ENCODE data around the gene HTATIP2. TPM values are rescaled to one million over a fixed set of nuclear protein-coding genes. Genes with fewer than 3 reads are reported as not detected.

Gene HTATIP2
- total and polyA plus RNA-seq, 4 donors = 16.5 to 93.6 (median 64.1) TPM

DNA sequence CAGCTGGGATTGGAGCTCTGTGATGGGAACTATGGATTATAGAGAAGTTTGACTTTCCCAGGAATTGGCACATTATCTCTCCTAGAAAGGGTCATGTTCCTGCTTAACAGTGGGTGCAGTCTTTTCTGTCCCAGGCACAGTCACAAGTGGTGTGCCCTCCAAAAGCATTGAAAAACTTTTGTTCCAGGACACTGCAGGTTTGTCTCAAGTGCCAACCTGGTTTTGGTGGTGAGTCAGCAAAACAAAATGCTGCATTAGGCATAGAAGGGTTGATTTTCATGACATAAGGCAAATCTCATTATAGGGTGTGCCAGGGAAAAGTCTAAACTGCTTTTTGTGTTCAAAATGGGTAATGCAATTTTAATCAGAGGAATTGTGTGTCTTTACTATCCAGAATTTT lies 4.9 kb downstream of the HTATIP2 start:
- Histone ChIP-seq H3K4me1 (ENCODE audit: control insufficient read depth in 4 of 4, insufficient read depth in 4 of 4, low read length in 3 of 4) (peaks cover 1 to 10% (median 8%) of the 10 kb centered on the region in 4 donors), H3K36me3 (ENCODE audit: control insufficient read depth in 4 of 4, insufficient read depth in 3 of 4, low read depth in 1 of 4, low read length in 3 of 4) (peaks cover 0 to 7% (median 1%) of the 10 kb centered on the region in 4 donors), H3K27me3 (ENCODE audit: control insufficient read depth in 4 of 4, insufficient read depth in 4 of 4, low read length in 3 of 4) (no peaks in the 10 kb centered on the region), H3K27ac (ENCODE audit: low read depth in 1 of 2, low read length in 2 of 2) (no peak overlapping the region), H3K9ac (ENCODE audit: low read depth in 1 of 2, low read length in 2 of 2) (no peak overlapping the region), H3K4me3 (ENCODE audit: low read depth in 1 of 3, low read length in 3 of 3) (no peak overlapping the region), H3K9me3 (ENCODE audit: control insufficient read depth in 4 of 4, low read length in 3 of 4) (no peaks in the 10 kb centered on the region)
- DNase-seq (ENCODE audit: low spot score) = no peak
- no peak for TF ChIP-seq RXRA (IDR thresholded peaks at IDR 0.05)
- no peak for TF ChIP-seq FOXA1 (IDR thresholded peaks at IDR 0.05)
- TF ChIP-seq NR2F2 (IDR thresholded peaks at IDR 0.05) = no peak
- TF ChIP-seq, protein P1, sequence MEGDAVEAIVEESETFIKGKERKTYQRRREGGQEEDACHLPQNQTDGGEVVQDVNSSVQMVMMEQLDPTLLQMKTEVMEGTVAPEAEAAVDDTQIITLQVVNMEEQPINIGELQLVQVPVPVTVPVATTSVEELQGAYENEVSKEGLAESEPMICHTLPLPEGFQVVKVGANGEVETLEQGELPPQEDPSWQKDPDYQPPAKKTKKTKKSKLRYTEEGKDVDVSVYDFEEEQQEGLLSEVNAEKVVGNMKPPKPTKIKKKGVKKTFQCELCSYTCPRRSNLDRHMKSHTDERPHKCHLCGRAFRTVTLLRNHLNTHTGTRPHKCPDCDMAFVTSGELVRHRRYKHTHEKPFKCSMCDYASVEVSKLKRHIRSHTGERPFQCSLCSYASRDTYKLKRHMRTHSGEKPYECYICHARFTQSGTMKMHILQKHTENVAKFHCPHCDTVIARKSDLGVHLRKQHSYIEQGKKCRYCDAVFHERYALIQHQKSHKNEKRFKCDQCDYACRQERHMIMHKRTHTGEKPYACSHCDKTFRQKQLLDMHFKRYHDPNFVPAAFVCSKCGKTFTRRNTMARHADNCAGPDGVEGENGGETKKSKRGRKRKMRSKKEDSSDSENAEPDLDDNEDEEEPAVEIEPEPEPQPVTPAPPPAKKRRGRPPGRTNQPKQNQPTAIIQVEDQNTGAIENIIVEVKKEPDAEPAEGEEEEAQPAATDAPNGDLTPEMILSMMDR (IDR thresholded peaks at IDR 0.05; ENCODE audit: low read depth, low read length, missing input control) = no peak
- TF ChIP-seq SP1 (IDR thresholded peaks at IDR 0.05) = no peak
- TF ChIP-seq TAF1 (conservative IDR thresholded peaks at IDR 0.05) = no peak
- TF ChIP-seq, protein P2, sequence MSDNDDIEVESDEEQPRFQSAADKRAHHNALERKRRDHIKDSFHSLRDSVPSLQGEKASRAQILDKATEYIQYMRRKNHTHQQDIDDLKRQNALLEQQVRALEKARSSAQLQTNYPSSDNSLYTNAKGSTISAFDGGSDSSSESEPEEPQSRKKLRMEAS (IDR thresholded peaks at IDR 0.05) = no peak
- no peak for TF ChIP-seq FOXA2 (IDR thresholded peaks at IDR 0.05)
- no peak for TF ChIP-seq YY1 (IDR thresholded peaks at IDR 0.05)
- TF ChIP-seq, protein P3, sequence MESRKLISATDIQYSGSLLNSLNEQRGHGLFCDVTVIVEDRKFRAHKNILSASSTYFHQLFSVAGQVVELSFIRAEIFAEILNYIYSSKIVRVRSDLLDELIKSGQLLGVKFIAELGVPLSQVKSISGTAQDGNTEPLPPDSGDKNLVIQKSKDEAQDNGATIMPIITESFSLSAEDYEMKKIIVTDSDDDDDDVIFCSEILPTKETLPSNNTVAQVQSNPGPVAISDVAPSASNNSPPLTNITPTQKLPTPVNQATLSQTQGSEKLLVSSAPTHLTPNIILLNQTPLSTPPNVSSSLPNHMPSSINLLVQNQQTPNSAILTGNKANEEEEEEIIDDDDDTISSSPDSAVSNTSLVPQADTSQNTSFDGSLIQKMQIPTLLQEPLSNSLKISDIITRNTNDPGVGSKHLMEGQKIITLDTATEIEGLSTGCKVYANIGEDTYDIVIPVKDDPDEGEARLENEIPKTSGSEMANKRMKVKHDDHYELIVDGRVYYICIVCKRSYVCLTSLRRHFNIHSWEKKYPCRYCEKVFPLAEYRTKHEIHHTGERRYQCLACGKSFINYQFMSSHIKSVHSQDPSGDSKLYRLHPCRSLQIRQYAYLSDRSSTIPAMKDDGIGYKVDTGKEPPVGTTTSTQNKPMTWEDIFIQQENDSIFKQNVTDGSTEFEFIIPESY (IDR thresholded peaks at IDR 0.05) = no peak
- no peak for TF ChIP-seq RAD21 (IDR thresholded peaks at IDR 0.05)
- no peak for TF ChIP-seq GABPA (IDR thresholded peaks at IDR 0.05 in 1 of 2, conservative IDR thresholded peaks at IDR 0.05 in 1 of 2)
- TF ChIP-seq JUND (IDR thresholded peaks at IDR 0.05) = no peak
- TF ChIP-seq HNF4A (conservative IDR thresholded peaks at IDR 0.05) = no peak

DNA sequence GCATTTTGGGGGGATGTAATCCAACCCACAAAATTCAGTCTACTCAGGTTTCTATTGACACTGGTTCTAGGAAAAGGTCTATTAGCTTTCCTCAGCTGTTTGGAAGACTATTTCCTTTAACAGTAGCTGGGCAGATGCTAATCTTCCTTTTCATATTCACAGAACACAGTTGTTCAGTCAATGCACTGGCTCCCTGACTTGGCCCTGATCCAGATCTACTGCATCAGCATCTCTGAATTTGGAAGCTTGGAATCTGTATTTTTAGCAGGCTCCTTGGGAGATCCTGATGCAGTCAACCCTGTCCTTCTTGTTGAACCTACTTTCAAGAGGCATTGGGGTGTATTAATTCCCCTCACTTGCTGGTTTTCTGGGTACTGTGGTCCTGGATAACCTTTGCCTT lies 6.3 kb downstream of the HTATIP2 start:
- Histone ChIP-seq H3K27ac (ENCODE audit: low read depth in 1 of 2, low read length in 2 of 2) (no peak overlapping the region), H3K4me1 (ENCODE audit: control insufficient read depth in 4 of 4, insufficient read depth in 4 of 4, low read length in 3 of 4) (peaks cover 0 to 1% (median under 1%) of the 10 kb centered on the region in 4 donors), H3K9ac (ENCODE audit: low read depth in 1 of 2, low read length in 2 of 2) (no peak overlapping the region), H3K9me3 (ENCODE audit: control insufficient read depth in 4 of 4, low read length in 3 of 4) (no peaks in the 10 kb centered on the region), H3K27me3 (ENCODE audit: control insufficient read depth in 4 of 4, insufficient read depth in 4 of 4, low read length in 3 of 4) (no peaks in the 10 kb centered on the region), H3K36me3 (ENCODE audit: control insufficient read depth in 4 of 4, insufficient read depth in 3 of 4, low read depth in 1 of 4, low read length in 3 of 4) (peaks cover 0 to 7% (median 4%) of the 10 kb centered on the region in 4 donors), H3K4me3 (ENCODE audit: low read depth in 1 of 3, low read length in 3 of 3) (no peak overlapping the region)
- TF ChIP-seq FOXA1 (IDR thresholded peaks at IDR 0.05) = no peak
- TF ChIP-seq SP1 (IDR thresholded peaks at IDR 0.05) = no peak
- no peak for TF ChIP-seq FOXA2 (IDR thresholded peaks at IDR 0.05)
- TF ChIP-seq, protein P4, sequence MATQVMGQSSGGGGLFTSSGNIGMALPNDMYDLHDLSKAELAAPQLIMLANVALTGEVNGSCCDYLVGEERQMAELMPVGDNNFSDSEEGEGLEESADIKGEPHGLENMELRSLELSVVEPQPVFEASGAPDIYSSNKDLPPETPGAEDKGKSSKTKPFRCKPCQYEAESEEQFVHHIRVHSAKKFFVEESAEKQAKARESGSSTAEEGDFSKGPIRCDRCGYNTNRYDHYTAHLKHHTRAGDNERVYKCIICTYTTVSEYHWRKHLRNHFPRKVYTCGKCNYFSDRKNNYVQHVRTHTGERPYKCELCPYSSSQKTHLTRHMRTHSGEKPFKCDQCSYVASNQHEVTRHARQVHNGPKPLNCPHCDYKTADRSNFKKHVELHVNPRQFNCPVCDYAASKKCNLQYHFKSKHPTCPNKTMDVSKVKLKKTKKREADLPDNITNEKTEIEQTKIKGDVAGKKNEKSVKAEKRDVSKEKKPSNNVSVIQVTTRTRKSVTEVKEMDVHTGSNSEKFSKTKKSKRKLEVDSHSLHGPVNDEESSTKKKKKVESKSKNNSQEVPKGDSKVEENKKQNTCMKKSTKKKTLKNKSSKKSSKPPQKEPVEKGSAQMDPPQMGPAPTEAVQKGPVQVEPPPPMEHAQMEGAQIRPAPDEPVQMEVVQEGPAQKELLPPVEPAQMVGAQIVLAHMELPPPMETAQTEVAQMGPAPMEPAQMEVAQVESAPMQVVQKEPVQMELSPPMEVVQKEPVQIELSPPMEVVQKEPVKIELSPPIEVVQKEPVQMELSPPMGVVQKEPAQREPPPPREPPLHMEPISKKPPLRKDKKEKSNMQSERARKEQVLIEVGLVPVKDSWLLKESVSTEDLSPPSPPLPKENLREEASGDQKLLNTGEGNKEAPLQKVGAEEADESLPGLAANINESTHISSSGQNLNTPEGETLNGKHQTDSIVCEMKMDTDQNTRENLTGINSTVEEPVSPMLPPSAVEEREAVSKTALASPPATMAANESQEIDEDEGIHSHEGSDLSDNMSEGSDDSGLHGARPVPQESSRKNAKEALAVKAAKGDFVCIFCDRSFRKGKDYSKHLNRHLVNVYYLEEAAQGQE (IDR thresholded peaks at IDR 0.05) = no peak
- TF ChIP-seq, protein P2 (IDR thresholded peaks at IDR 0.05) = no peak
- no peak for TF ChIP-seq TAF1 (conservative IDR thresholded peaks at IDR 0.05)
- no peak for TF ChIP-seq JUND (IDR thresholded peaks at IDR 0.05)
- TF ChIP-seq, protein P1 (IDR thresholded peaks at IDR 0.05; ENCODE audit: low read depth, low read length, missing input control) = no peak
- DNase-seq (ENCODE audit: low spot score) = no peak
